Heart right ventricle (tissue), 16 donors: ENCODE measurements around the gene PTPRG. TPM values are rescaled to one million over a fixed set of nuclear protein-coding genes. Genes with fewer than 3 reads are reported as not detected.

ENCODE experiments used
- ATAC-seq, 8 donors: fragments of 200-7000 bp; cut with Tn5 transposase; one replicate each; pipeline ENCODE4 v1.9.1; 2020; ENCODE audit warnings: mild to moderate bottlenecking in 8 of 8, moderate library complexity in 8 of 8, moderate number of reproducible peaks in 1 of 8
- DNase-seq, 2 donors: peaks; one replicate each; pipeline ENCODE4 v3.0.0-alpha.2; 2020
- H3K27ac ChIP-seq, 10 donors: fragments of 200-600 bp; sonication (generic) in 2 of 10; one replicate each; pipeline versions ENCODE4 v1.5.0 to v1.8.0; 2020 to 2022; ENCODE audit warnings: mild to moderate bottlenecking in 3 of 10
- H3K27me3 ChIP-seq, 7 donors: fragments of 200-600 bp; one replicate each; pipeline ENCODE4 v1.8.0; 2021 to 2022; ENCODE audit warnings: mild to moderate bottlenecking in 2 of 7
- H3K36me3 ChIP-seq, 9 donors: fragments of 200-600 bp; sonication (generic) in 1 of 9; one replicate each; pipeline versions ENCODE4 v1.5.0 to v1.8.0; 2020 to 2022; ENCODE audit warnings: mild to moderate bottlenecking in 2 of 9
- H3K4me1 ChIP-seq, 9 donors: fragments of 200-600 bp; sonication (generic) in 1 of 9; one replicate each; pipeline versions ENCODE4 v1.5.0 to v1.8.0; 2020 to 2022; ENCODE audit warnings: mild to moderate bottlenecking in 4 of 9
- H3K4me3 ChIP-seq, 10 donors: fragments of 200-600 bp; sonication (generic) in 2 of 10; one replicate each; pipeline versions ENCODE4 v1.5.0 to v1.8.0; 2020 to 2022; ENCODE audit warnings: mild to moderate bottlenecking in 7 of 10, moderate library complexity in 2 of 10
- H3K9me3 ChIP-seq, 11 donors: fragments of 200-600 bp in 10 of 11; sonication (generic) in 2 of 11; one replicate each; pipeline versions ENCODE4 v1.5.0 to v1.8.0; 2013 to 2022; ENCODE audit warnings: mild to moderate bottlenecking in 2 of 11, control low read depth in 1 of 11, moderate library complexity in 1 of 11
- CTCF ChIP-seq, 9 donors: fragments of 200-600 bp; sonication (generic) in 2 of 9; IDR thresholded peaks; one replicate each; pipeline versions ENCODE4 v1.5.0 to v1.8.0; 2021 to 2022; ENCODE audit warnings: antibody characterized with exemption in 9 of 9, mild to moderate bottlenecking in 5 of 9, moderate library complexity in 1 of 9
- WGBS, 2 donors: extraction: QIAGEN DNeasy Blood & Tissue Kit; methylation state at CpG; one replicate each; pipeline ENCODE4 v1.1.7; 2013; ENCODE audit warnings: inconsistent platforms in 1 of 2; 5-methylcytosine and 5-hydroxymethylcytosine counted together
- intact Hi-C, 10 donors: fragments of 100-400 bp; cut with DNase I; formaldehyde crosslinking; loops; one replicate each; pipeline versions ENCODE4 v1.11.1 to v1.14.2; 2022
- polyA plus RNA-seq, 2 donors: library from polyadenylated mRNA; stranded (reverse); fragments of 200-250 nt; gene quantifications; one replicate each; pipeline ENCODE4 v1.2.3, GENCODE V29; 2013
- total RNA-seq, 10 donors: library from RNA; stranded (reverse); fragmentation: NEBNext Ultra II Directional in 3 of 10; extraction: Animal tissue kit (Norgen Biotek cat#: 25700) in 3 of 10; gene quantifications; one replicate each; pipeline versions ENCODE4 v1.2.1 to v1.2.4, GENCODE V29; 2021 to 2023
- donor health status: Arrhythmogenic right ventricular cardiomyopathy.
- donor health status: ischemic (EF 13 %, LVEDD 7.1; RV severe dilation, severe dysfunction).
- donor health status: healthy with polysubstance abuse.
- donor health status: DM: no; HTN: yes; CAD: no.
- donor health status: DM: no; HTN: no; CAD: no.
- donor health status: ischemic (EF 25% LVEDD 6.9; RV normal size, moderate dysfunction).
- donor health status: ischemic (EF 25% LVEDD 5.7; RV mildly dilated, moderate dysfunction).
- donor health status: healthy.
- donor health status: DM: yes; HTN: yes; CAD: no.
- donor health status: Ischemic cardiomyopathy.
- donor health status: ischemic (EF 35%, LVEDD 5.7; RV mildly dilated, moderate dysfunction).
- donor health status: nonischemic (EF 11% LVEDD 7.7; RV severe dilation, severe dysfunction).
- donor health status: DM: yes; HTN: yes; CAD: no.
- donor health status: PGD.
- donor health status: ischemic (EF 29% LVEDD 5.4; RV normal size, mild dysfunction).
- donor health status: nonischemic (EF 23%, LVEDD 6.1; RV moderate dilation, normal function).

PTPRG gene
- total and polyA plus RNA-seq, 12 donors = 10.1 to 38.3 (median 32.6) TPM

GRCh38 chr3:62020706-62021105, 459.3 kb downstream of the PTPRG start:
- ATAC-seq (no peak), DNase-seq (no peak)
- WGBS, 2 donors = 86 to 100% methylated on average over 2 of the region's 2 CpGs
- Histone ChIP-seq H3K27ac (no peak overlapping the region), H3K4me1 (peaks cover 0 to 31% (median 9%) of the 10 kb centered on the region in 9 donors), H3K36me3 (peaks cover 0 to 2% (median 0%) of the 10 kb centered on the region in 9 donors), H3K4me3 (no peak overlapping the region), H3K9me3 (no peaks in the 10 kb centered on the region), H3K27me3 (no peaks in the 10 kb centered on the region)
- TF ChIP-seq CTCF (IDR thresholded peaks at IDR 0.05) = no peak
- intact Hi-C loops = no loop called here

GRCh38 chr3:62022312-62022711, 460.9 kb downstream of the PTPRG start:
- Histone ChIP-seq H3K27me3 (no peaks in the 10 kb centered on the region), H3K9me3 (no peaks in the 10 kb centered on the region), H3K36me3 (peaks cover 0 to 2% (median 0%) of the 10 kb centered on the region in 9 donors), H3K4me1 (peaks cover 0 to 31% (median 9%) of the 10 kb centered on the region in 9 donors), H3K27ac (no peak overlapping the region), H3K4me3 (no peak overlapping the region)
- no peak for TF ChIP-seq CTCF (IDR thresholded peaks at IDR 0.05)
- ATAC-seq (no peak), DNase-seq (no peak)
- intact Hi-C loops = no loop called here
- 79 to 89% methylated on average over 4 of the region's 4 CpGs for WGBS, 2 donors

GRCh38 chr3:62024882-62025281, 463.5 kb downstream of the PTPRG start:
- intact Hi-C loops = no loop called here
- no peak overlapping the region for H3K27ac ChIP-seq
- peak in 3 of 8 donors; percentile 34 to 65 (median 52) for ATAC-seq
- DNase-seq = no peak
- WGBS, 2 donors = 57 to 66% methylated on average over 3 of the region's 3 CpGs
- no peaks in the 10 kb centered on the region for H3K36me3 ChIP-seq
- H3K4me1 ChIP-seq = peaks cover 0 to 31% (median 9%) of the 10 kb centered on the region in 9 donors
- no peaks in the 10 kb centered on the region for H3K9me3 ChIP-seq
- no peak overlapping the region for H3K4me3 ChIP-seq
- no peaks in the 10 kb centered on the region for H3K27me3 ChIP-seq
- no peak for TF ChIP-seq CTCF (IDR thresholded peaks at IDR 0.05)

- Histone ChIP-seq H3K27ac (no peak overlapping the region), H3K4me1 (peaks cover 0 to 31% (median 7%) of the 10 kb centered on the region in 9 donors), H3K4me3 (no peak overlapping the region), H3K36me3 (no peaks in the 10 kb centered on the region), H3K9me3 (no peaks in the 10 kb centered on the region), H3K27me3 (no peaks in the 10 kb centered on the region)
- 95 to 99% methylated on average over 1 of the region's 1 CpG for WGBS, 2 donors
- DNase-seq (no peak), ATAC-seq (no peak)
- no peak for TF ChIP-seq CTCF (IDR thresholded peaks at IDR 0.05)
- intact Hi-C loops = no loop called here
Measured at GRCh38 chr3:62025913-62026312, 464.5 kb downstream of the PTPRG start.
